Ovary (tissue), 9 donors: ENCODE results near the gene SPECC1. TPM values are rescaled to one million over a fixed set of nuclear protein-coding genes. Genes with fewer than 3 reads are reported as not detected.

Source experiments
- DNase-seq, 5 donors: peaks; one replicate each; pipeline ENCODE4 v3.0.0-alpha.2; 2019 to 2020
- H3K27ac ChIP-seq, 2 donors: fragments of 200-600 bp; one replicate each; pipeline versions ENCODE4 v1.5.1 to v1.8.0; 2019 to 2022
- H3K27me3 ChIP-seq: fragments of 200-600 bp; one replicate; pipeline ENCODE4 v1.8.0; 2022
- H3K36me3 ChIP-seq: fragments of 200-600 bp; sonication (generic); one replicate; pipeline ENCODE4 v1.5.1; 2019
- H3K4me1 ChIP-seq: one replicate; pipeline ENCODE4 v1.8.1; 2013; ENCODE audit warnings: mild to moderate bottlenecking, moderate library complexity; ENCODE audit not compliant: insufficient read depth
- H3K4me3 ChIP-seq: fragments of 200-600 bp; sonication (generic); one replicate; pipeline ENCODE4 v1.5.1; 2017
- H3K9me3 ChIP-seq, 2 donors: fragments of 200-600 bp in 1 of 2; sonication (generic) in 1 of 2; one replicate each; pipeline versions ENCODE4 v1.5.1 to v1.8.1; 2013 to 2019; ENCODE audit warnings: mild to moderate bottlenecking in 1 of 2, moderate library complexity in 1 of 2
- EP300 ChIP-seq: sonication (generic); formaldehyde crosslinking; IDR thresholded peaks from one replicate; pipeline ENCODE4 v1.6.1; 2017; ENCODE audit warnings: antibody characterized with exemption
- POLR2A ChIP-seq: fragments of 450-650 bp; IDR thresholded peaks from one replicate; pipeline ENCODE4 v1.6.1; 2017; ENCODE audit warnings: antibody characterized with exemption, mild to moderate bottlenecking, moderate library complexity
- WGBS, 3 donors: extraction: QIAGEN DNeasy Blood & Tissue Kit in 1 of 3; methylation state at CpG; one replicate each; pipeline versions ENCODE4 v1.1.5 to v1.1.7; 2013 to 2017; 5-methylcytosine and 5-hydroxymethylcytosine counted together
- intact Hi-C, 4 donors: fragments of 100-400 bp; cut with DNase I; formaldehyde crosslinking; loops; one replicate each; pipeline versions ENCODE4 v1.11.0 to v1.15.1; 2022 to 2023
- polyA plus RNA-seq, 2 donors: library from polyadenylated mRNA; stranded (reverse); fragments of 200-250 nt in 1 of 2; fragments of 350-450 nt in 1 of 2; fragmentation: Illumina TruSeq in 1 of 2; extraction: RNeasy Lipid Tissue Mini Kit (QIAGEN cat#74804) in 1 of 2; gene quantifications; one replicate each; pipeline ENCODE4 v1.2.3, GENCODE V29; 2013 to 2014
- total RNA-seq, 7 donors: library from RNA; depleted of rRNA in 2 of 7; stranded (reverse); fragments of >200 nt in 2 of 7; fragmentation: NEBNext Ultra II Directional in 3 of 7; extraction: Animal tissue kit (Norgen Biotek cat#: 25700) in 3 of 7; gene quantifications; one replicate each; pipeline versions ENCODE4 v1.1.0 to v1.2.4, GENCODE V29; 2016 to 2023
- TF ChIP-seq, protein P1 (sequence below), 3 donors: fragments of 450-650 bp in 2 of 3; fragments of 200-600 bp in 1 of 3; IDR thresholded peaks; one replicate each; pipeline versions ENCODE4 v1.5.1 to v1.8.0; 2016 to 2022; ENCODE audit warnings: antibody characterized with exemption in 3 of 3, mild to moderate bottlenecking in 1 of 3
- donor health status: DM: no; HTN: no; CAD: no; lungs with moderate emphysema.
- donor health status: DM: no; HTN: no; CAD: no.
- donor health status: Bipolar disorder and iron deficiency.
- donor health status: DM: yes; HTN: yes; CAD: no.
- donor health status: DM: no; HTN: no; CAD: no.
- donor health status: DM: yes; HTN: yes; CAD: no.

SPECC1 gene
- total and polyA plus RNA-seq, 9 donors = 34.7 to 86.5 (median 66.1) TPM

DNA sequence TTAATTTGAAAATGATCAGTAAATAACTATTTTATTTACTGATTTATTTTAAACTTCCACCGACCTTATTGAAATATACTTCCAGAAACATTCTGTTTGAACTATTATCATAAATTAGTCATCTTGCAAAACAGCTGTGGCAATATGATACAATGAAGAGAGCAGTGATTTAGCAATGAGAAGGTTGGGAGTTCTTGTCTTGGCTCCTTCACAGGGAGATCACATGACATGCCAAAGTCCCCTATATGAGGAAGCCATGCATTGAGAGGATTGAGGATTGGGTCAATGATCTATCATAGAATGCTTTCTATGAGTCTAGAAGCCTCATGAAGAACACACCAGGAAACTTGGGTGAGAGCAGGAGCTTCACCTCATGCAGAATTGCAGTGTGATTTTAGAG is 235.5 kb downstream of the SPECC1 start:
- Histone ChIP-seq H3K4me1 (no peaks in the 10 kb centered on the region), H3K27ac (no peak overlapping the region), H3K36me3 (no peaks in the 10 kb centered on the region), H3K27me3 (no peaks in the 10 kb centered on the region), H3K9me3 (no peaks in the 10 kb centered on the region), H3K4me3 (no peak overlapping the region)
- WGBS, 3 donors = 38 to 67% (median 56%) methylated on average over 1 of the region's 1 CpG
- no peak for DNase-seq
- intact Hi-C loops = no loop called here
- TF ChIP-seq, protein P1, sequence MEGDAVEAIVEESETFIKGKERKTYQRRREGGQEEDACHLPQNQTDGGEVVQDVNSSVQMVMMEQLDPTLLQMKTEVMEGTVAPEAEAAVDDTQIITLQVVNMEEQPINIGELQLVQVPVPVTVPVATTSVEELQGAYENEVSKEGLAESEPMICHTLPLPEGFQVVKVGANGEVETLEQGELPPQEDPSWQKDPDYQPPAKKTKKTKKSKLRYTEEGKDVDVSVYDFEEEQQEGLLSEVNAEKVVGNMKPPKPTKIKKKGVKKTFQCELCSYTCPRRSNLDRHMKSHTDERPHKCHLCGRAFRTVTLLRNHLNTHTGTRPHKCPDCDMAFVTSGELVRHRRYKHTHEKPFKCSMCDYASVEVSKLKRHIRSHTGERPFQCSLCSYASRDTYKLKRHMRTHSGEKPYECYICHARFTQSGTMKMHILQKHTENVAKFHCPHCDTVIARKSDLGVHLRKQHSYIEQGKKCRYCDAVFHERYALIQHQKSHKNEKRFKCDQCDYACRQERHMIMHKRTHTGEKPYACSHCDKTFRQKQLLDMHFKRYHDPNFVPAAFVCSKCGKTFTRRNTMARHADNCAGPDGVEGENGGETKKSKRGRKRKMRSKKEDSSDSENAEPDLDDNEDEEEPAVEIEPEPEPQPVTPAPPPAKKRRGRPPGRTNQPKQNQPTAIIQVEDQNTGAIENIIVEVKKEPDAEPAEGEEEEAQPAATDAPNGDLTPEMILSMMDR (IDR thresholded peaks at IDR 0.05) = no peak

DNA sequence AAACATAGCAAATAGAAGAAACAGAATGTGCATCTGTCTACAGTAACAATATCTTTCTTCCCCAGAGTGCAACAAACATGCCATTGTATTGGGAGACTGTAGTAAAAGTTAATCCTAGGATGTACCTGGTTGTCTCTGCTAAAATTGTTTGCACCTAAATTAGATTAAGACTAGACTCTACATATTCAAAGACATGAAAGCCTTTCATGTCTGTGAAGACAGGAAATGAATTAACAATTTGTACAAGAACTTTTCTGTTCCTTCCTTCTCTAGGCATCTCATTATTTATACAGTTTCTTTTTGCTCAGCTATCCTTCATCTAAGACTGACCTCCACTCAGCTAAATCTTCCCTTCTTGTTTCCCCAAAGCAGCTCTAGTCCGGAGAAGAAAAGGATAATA is 237.5 kb downstream of the SPECC1 start:
- no peaks in the 10 kb centered on the region for H3K9me3 ChIP-seq
- intact Hi-C loops = no loop called here
- no peaks in the 10 kb centered on the region for H3K27me3 ChIP-seq
- TF ChIP-seq EP300 (no peak), POLR2A (no peak)
- TF ChIP-seq, protein P1 (IDR thresholded peaks at IDR 0.05) = no peak
- H3K36me3 ChIP-seq = no peaks in the 10 kb centered on the region
- no peak overlapping the region for H3K27ac ChIP-seq
- no peak for DNase-seq
- no peaks in the 10 kb centered on the region for H3K4me1 ChIP-seq
- 87 to 93% (median 89%) methylated on average over 1 of the region's 1 CpG for WGBS, 3 donors
- no peak overlapping the region for H3K4me3 ChIP-seq

DNA sequence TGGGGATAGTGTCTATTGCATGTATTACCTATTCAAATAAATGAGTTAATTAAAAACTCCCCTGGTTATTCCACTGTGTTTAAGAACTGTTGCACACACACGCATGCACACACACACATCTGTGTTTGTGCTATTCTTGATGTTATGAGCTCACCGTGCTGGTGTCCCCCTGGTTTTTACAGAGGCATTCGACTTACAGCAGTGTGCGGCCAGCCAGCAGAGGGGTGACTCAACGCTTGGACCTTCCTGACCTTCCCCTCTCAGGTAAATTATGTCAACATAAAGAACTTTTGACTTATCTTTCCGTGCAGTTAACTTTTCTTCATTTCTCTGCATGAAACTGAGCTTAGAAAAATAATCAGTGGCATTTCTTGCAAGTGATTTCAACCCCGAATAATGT is 244.2 kb downstream of the SPECC1 start:
- Histone ChIP-seq H3K27ac (no peak overlapping the region), H3K36me3 (no peaks in the 10 kb centered on the region), H3K9me3 (no peaks in the 10 kb centered on the region), H3K4me3 (no peak overlapping the region), H3K27me3 (no peaks in the 10 kb centered on the region), H3K4me1 (no peaks in the 10 kb centered on the region)
- DNase-seq = no peak
- 83 to 87% (median 86%) methylated on average over 7 of the region's 7 CpGs for WGBS, 3 donors
- intact Hi-C loops = no loop called here
- TF ChIP-seq, protein P1 (IDR thresholded peaks at IDR 0.05) = no peak
- no peak for TF ChIP-seq EP300
- TF ChIP-seq POLR2A = no peak

DNA sequence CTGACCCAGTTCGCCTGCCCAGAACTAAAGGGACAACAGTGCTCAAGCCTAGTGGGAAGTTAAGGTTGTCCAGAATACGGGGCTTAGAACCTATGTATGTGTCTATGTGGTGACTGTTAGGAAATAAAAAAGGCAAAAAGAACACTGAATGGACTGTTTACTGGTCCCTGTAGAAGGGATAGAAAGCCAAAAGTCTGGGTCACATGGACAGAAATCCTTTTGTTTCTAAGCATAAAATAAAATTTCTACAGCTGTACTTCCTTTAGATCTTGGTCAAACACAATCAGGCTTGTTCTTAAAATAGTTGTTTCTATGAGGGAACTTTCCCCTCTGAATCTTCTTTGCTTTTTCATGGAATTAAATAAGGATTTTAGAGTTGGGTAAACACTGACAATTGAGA is 245.4 kb downstream of the SPECC1 start:
- H3K36me3 ChIP-seq = no peaks in the 10 kb centered on the region
- no peak overlapping the region for H3K4me3 ChIP-seq
- H3K27me3 ChIP-seq = no peaks in the 10 kb centered on the region
- no peaks in the 10 kb centered on the region for H3K4me1 ChIP-seq
- DNase-seq = no peak
- TF ChIP-seq, protein P1 (IDR thresholded peaks at IDR 0.05) = no peak
- no peak for TF ChIP-seq EP300
- no peak for TF ChIP-seq POLR2A
- H3K9me3 ChIP-seq = no peaks in the 10 kb centered on the region
- no peak overlapping the region for H3K27ac ChIP-seq
- 87 to 94% (median 88%) methylated on average over 2 of the region's 2 CpGs for WGBS, 3 donors
- intact Hi-C loops = no loop called here

DNA sequence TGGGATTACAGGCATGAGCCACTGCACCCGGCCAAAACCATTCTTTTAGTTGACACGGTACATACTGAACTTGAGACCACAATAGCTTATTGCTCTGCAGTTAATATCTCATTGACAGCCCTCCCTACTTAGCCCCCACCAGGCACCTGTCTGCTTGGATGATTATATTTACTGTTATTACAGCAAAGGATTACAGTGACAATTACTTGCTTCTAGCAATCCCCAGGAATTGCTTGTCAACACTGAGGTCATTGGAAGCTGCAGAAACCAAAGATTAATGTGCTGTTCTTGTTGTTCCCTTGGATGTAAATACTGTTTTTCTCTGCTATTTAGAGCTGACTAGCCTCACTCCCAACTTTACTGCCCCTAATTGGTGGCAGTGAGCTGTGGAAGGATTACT is 247.0 kb downstream of the SPECC1 start:
- no peak for DNase-seq
- no peak overlapping the region for H3K27ac ChIP-seq
- no peaks in the 10 kb centered on the region for H3K36me3 ChIP-seq
- no peaks in the 10 kb centered on the region for H3K9me3 ChIP-seq
- WGBS, 3 donors = 85 to 95% (median 88%) methylated on average over 2 of the region's 2 CpGs
- intact Hi-C loops = no loop called here
- H3K4me3 ChIP-seq = no peak overlapping the region
- TF ChIP-seq EP300 (no peak), POLR2A (no peak)
- TF ChIP-seq, protein P1 (IDR thresholded peaks at IDR 0.05) = no peak
- no peaks in the 10 kb centered on the region for H3K4me1 ChIP-seq
- no peaks in the 10 kb centered on the region for H3K27me3 ChIP-seq
